HG03025 (cell line): ENCODE measurements around the gene RASD2.

Source experiments
- ATAC-seq: cut with Tn5 transposase; IDR thresholded peaks from one replicate; pipeline ENCODE4 v1.9.1; 2021; ENCODE audit warnings: mild to moderate bottlenecking, moderate library complexity; ENCODE audit not compliant: unreplicated experiment, low FRiP score

RASD2 gene

GRCh38 chr22:35517769-35518530 lies 22.7 kb upstream of the RASD2 start:
- ATAC-seq, result no peak

DNA sequence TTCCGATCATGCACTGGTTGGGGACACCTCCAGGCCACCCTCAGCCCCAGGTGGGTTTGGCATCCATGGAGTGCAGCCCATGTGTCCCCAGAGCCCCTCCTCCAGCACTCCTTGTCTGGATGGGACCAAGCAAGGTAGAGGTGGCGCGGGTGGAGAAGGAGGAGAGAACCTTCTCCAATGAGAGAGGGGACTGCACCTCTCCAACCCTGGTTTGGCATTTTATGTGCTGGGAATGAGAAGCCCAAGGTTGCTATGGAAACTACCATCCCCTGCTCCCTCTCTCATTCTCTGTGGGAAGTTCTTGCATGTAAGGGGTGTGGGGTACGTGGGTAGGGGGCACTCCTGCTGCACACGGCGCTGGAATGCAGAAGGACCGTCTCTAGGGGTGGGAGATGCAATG lies 21.8 kb upstream of the RASD2 start:
- no peak for ATAC-seq

GRCh38 chr22:35519306-35520000 lies 21.2 kb upstream of the RASD2 start:
- ATAC-seq, result no peak

DNA sequence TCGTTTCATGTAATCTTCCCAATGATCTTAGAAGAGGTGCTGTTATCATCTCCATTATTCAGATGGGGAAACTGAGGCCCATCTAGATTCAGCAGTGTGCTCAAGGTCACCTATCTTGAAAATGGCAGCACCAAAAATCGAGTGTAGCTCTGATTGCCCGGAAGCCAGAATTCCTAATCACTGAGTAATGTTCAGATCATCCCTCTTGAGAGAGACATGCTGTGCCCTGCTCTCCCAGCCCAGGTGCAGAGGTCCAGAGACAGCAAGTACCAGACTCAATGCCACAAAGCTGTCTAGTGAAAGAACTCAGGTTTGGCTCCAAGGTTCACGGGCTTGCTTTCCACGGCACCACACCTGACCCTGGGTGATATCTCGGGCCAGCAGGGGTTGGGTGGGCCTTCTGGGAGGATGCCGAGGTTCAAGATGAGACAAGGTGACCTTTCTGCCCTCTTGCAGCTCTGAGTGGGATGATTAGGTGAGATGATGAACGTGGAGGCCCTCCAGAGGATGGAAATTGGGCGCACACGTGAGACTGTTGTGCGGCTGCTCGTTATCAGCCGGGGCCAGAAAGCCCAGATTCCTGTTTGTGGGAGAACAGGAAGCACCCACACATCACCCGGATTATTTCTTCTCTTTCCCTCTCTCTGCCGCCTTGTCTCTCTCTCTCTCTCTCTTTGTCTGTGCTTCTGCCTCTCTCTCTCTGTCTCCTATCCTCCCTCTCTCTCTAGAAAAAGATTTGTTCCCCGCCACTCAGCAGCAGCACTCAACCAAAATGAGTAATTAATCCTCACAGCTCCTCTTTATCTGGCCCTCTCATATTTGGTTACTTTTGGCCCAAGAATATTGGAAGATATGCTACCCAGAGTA lies 19.0 kb upstream of the RASD2 start:
- no peak for ATAC-seq

- no peak for ATAC-seq
Measured at GRCh38 chr22:35522225-35523149, 18.1 kb upstream of the RASD2 start.

GRCh38 chr22:35523167-35523947 lies 17.3 kb upstream of the RASD2 start:
- ATAC-seq, result no peak

GRCh38 chr22:35524966-35525686 lies 15.5 kb upstream of the RASD2 start:
- no peak for ATAC-seq

GRCh38 chr22:35525687-35526332 lies 14.8 kb upstream of the RASD2 start:
- no peak for ATAC-seq

- no peak for ATAC-seq
Measured at GRCh38 chr22:35526333-35526979, 14.2 kb upstream of the RASD2 start.

GRCh38 chr22:35528927-35529326 lies 11.7 kb upstream of the RASD2 start:
- ATAC-seq, result no peak

DNA sequence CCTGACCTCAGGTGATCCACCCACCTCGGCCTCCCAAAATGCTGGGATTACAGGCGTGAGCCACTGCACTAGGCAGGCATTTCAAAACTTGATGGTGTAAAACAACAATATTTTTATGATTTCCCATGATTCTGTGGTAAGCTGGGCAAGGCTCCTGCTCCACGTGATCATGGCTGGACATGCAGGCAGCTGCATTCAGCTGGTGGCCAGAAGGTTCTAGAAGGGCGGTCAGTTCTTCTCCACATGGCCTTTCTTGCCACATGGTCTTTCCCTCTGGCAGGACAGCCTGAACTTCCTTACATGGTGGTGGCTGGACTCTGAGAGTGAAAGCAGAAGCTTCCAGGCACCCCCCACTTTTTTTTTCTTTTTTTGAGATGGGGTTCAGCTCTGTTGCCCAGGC lies 9.9 kb upstream of the RASD2 start:
- ATAC-seq, result no peak

DNA sequence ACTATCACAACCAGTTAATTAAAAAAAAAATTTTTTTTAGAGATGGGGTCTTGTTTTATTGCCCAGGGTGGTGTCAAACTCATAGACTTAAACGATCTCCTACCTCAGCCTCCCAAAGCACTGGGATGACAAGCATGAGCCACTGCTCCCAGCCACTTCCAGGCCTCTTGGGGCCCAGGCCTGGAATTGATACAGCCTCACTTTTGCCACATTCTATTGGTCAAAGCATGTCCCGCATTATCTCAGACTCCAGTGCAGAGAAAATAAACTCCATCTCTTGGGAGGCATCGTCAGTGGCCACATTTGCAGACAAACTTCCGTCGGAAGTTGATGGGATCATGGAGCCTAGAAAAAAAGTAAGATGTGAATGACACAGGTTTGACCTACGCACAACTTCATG lies 9.4 kb upstream of the RASD2 start:
- ATAC-seq, result no peak

DNA sequence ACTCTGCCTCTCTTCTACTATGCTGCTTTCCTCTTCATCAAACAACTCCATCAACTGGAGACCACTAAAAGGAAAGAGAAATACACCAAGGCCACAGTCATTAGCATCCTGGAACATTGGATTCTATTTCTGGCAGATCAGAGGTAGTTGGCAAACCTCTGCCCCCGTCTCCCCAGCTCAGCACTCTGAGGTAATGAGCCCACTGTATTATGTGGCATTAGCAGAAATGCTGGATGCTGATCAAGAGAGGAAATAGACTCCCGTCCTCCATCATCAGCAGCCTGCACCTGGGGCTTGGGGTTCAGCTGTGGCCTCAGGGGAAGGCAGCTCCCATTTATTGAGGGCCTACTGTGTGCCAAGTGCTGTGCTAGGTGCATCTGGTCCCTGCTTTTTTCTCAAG lies 9.0 kb upstream of the RASD2 start:
- ATAC-seq, result no peak

- no peak for ATAC-seq
Measured at GRCh38 chr22:35533365-35534029, 7.1 kb upstream of the RASD2 start.

- ATAC-seq, result no peak
Measured at GRCh38 chr22:35534091-35534490, 6.5 kb upstream of the RASD2 start.

DNA sequence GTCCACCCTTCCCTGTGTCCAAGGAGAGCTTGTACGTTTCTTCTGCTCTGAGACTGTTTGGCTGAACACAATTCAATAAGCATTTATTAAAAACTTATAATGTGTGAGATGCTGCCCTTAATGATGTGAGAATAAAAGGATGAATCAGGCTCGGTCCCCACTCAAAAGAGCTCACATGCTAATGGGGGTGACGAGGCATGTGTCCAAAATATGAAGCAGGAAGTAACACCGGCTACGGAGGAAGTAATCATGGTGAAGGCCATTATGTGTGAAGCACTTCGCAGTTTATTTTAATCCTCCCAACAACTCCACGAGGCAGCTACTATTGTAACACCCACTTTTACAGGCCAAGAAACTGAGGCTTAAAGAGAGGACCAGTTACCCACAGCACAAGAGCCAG lies 3.4 kb upstream of the RASD2 start:
- no peak for ATAC-seq

DNA sequence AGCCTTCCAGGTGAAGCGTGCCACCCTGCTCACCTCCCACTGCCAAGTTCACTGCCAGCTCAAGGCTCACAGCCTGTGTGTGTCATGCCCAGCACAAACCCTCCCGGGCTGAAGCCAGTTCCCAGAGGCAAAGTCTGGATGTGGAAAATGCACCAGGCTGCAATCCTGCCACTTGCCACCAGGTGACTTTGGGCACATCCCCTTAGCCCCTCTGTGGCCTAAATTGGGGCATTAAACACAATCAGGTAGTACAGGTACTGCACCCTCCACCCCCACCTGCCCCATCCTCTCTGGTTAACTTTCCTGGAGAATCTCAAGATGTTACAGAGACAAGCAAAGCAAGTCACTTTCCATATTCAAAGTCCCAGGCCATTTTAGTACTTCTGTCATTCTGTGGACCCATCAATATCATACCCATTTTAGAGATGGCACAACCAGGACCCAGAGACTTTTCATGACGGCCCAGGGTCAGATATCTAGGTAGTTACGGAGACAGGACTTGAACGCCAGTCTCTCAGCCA lies 1.8 kb upstream of the RASD2 start:
- no peak for ATAC-seq
